ENCODE measurements around the gene CBFB. TPM values are rescaled to one million over a fixed set of nuclear protein-coding genes. Genes with fewer than 3 reads are reported as not detected.
A peak's percentile ranks its signal among the peaks of the same experiment; 100 is the strongest.
"Not testable (repeated sequence)": the region's sequence is repeated elsewhere in the genome, so short reads cannot be mapped to it uniquely, and the experiment has no call there.

CBFB gene
- total RNA-seq, 1 donor from 2014 or later, result 51.0 TPM

DNA sequence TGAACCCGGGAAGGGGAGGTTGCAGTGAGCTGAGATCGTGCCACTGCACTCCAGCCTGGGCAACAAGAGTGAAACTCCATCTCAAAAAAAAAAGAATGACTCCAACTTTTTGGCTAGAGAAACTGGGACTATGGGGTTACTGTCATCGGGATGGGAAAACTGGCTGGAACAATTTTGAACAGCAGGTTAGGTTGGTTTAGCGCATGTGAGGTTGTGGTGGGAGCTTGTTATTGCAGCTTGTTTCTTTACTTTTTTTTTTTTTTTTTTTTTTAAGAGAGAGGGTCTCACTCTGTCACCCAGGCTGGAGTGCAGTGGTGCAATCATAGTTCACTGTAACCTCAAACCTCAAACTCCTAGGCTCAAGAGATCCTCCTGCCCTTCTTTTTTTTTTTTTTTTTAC, 12.6 kb downstream of the CBFB start:
- not testable (repeated sequence) for DNase-seq

DNA sequence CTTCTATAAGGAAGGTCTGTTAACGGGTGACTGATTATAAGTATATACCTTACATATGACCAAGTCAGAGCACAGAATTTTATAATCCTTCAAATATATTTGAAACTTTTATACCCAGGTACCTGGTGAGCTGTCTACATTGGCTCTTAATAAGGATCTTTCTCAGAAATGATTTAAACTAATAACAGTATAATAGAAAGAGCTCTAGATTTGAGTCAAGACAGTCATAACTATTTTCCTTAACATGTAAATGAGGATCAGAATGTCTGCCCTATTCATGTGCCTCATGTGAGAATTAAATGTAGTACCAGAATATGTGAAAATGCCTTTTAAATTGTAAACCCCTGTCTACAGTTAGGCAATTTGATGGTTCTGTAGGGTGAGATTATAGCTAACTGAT, 14.5 kb downstream of the CBFB start:
- no peak for DNase-seq

DNA sequence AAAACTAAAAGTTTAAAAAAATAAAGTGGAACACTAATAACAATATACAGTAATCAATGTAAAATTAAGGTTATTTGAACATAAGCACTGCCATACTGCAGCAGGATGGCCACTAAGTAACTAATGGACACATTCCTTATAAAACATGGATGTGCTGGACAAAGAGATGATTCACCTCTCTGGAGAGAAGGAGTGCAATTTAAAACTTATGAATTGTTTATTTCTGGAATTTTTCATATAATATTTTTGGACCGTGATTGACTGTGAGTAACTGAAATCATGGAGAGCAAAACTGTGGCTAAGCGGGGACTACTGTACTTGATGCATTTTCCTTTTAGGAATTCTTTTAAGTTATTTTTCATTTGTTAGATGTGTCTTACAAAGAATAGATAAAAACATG, 21.8 kb downstream of the CBFB start:
- no peak for DNase-seq

DNA sequence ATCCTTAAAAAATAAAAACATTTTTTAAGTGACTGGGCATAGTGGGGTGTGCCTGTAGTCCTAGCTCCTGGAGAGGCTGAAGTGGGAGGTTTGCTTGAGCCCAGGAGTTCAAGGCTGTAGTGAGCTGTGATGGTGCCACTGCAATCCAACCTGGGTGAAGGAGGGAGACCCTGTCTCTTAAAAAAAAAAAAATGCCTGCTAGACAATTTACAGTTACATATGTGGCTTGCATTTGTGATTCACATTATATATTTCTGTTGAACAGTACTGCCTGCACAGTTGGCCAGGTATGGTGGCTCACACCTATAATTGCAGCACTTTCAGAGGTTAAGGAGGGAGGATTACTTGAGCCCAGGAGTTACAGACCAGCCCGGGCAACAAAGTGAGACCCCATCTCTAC, 23.4 kb downstream of the CBFB start:
- no peak for DNase-seq

DNA sequence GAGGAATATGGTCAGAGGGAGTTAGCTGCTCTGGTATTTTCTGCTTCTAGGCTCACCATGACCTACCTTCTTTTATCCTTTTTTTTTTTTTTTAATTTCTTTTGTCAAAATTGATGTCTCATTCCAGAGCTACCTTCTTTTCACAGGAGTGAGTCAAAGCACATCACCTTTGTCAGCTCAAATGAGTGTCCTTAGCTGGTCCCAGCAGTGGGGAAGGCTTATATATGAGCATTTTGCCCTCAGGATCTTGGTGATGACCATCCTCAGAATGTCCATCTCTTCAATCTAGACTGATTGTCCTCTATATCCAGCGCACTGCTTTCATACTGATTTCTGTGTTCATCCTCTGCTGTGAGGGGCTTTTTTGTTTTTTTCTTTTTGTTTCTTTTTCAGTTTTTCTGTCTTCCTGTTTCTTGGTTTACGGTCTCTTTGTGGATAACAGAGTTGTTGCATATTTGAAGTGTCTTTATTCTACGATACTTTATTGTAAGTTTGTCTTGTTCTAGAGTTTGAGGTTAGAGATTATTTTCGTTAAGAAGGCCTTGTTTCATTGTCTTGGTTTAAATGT, 24.9 kb downstream of the CBFB start:
- no peak for DNase-seq

DNA sequence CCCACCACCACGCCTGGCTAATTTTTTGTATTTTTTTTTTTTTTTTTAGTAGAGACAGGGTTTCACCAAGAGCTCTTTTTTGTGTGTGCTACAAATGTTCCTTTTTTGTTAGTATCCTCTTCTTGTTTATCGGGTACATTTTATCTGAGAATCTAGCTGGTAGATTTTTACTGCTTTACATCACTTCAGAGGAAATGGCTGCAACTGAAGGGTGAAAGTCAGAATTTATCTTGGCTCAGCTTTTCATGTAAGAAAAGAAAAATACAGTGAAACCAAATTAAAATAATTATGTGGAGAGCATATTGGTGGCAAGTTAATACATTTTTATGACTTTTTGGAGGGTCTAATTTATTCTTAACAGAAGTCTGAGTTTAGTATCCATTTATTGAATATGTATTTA, 26.0 kb downstream of the CBFB start:
- no peak for DNase-seq

DNA sequence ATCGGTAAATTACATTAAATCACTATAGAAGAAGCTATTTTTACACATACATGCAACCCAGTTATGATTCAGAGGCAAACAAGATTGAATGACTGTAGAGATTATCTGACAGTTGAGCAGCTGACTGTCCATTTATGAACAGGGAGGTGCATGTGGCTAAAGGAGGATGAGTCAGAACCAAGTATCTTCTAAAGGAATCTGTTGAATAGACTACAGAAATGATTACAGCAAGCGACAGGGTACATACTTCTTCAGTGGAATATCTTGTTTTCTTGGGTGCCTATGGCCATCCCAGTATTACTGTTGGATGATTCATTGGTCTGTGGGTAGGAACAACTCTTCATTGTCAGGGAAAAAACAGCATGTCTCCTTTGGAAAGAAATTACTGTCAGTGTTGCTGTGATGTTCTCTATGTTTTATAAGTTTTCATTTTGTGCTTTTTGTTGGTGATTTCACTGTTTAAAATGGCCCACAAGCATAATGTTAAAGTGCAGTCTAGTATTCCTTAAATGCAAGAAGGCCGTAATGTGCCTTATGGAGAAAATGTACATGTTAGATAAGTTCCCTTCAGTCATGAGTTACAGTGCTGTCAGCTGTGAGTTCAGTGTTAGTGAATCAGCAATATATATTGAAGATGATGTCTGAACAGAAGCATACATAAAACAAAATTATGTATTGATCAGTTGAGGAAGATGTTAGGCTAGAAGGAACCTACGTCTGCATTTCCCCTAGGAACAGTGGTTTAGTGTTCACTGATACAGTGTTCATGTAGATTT, 27.0 kb downstream of the CBFB start:
- DNase-seq, result no peak

DNA sequence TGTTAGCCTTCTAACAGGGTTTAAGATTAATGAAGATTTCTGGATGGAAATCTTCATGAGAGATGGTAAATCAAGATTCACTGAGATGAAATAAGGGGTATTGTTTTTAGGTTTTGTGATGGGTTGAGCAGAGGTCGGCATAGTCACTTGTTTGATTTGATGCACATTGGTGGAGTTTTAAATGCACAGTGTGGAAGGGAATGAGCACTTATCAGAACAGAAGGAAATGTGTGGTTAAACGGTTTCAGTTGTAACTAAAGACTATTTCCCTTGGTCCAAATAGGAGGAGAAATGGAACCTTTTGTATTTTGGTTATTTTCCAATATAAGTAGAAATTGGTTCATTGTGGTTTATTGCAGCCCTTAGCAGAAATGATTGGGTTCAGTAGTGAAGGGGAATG, 34.1 kb downstream of the CBFB start:
- DNase-seq, result no peak

DNA sequence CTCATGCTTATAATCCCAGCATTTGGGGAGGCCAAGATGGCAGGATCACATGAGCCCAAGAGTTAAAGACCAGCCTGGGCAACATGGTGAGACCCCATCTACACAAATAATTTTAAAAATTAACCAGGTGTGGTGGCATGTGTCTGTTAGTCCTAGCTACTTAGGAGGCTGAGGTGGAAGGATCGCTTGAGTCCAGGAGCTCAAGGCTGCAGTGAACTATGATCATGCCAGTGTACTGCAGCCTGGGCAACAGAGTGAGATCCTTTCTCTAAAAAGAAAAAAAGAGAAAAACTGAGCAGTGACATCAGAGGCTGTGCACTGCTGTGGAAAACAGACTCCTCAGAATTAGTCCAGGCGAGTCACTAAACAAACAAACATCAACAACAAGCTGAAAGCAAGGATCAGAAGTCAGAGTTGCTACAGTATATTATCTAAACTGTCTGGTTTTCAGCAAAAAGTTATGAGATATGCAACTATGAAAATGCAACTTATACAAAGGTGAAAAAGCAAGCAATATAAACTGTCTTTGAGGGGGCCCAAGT, 39.3 kb downstream of the CBFB start:
- no peak for DNase-seq

DNA sequence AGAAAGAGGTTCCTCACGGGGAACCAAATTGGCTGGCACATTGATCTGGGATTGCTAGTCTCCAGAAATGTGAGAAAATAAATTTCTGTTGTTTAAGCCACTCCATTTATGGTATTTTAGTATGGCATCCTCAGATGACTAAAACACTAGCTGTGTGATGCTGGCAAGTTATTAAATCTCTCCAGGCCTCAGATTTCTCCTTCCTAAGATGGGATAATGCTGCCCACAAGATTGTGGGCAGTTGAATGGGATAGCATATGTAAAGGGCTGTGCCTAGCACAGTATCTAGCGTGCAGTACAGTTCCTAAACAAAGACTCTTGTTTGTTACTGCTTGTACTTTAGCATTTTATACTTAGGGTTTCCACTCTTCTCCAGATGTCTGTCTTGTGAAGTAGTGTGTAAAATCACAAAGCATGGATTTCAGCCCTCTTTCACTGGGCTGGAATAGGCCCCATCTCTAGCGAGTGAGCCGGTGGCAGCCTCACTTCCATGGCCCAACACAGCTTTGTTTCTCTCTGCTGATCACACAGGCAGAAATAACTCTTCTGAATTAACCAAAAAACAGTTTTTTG, 42.6 kb downstream of the CBFB start:
- DNase-seq, result no peak

DNA sequence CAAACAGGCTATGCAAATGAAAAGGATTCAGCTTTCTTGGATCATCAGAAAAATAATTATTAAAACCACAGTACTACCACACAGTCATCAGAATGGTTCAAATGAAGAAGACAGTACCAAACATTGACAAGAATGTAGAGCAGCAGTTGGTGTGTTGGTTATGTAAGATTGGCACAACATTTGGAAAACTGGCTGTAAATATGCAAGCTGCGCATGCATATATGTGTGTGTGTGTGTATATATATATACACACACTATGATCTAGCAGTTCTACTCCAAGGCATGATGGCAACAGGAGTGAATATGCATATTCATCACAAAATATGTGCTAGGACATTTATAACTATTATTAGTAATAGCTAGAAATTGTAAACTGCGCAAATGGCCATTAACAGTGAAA, 46.4 kb downstream of the CBFB start:
- no peak for DNase-seq

DNA sequence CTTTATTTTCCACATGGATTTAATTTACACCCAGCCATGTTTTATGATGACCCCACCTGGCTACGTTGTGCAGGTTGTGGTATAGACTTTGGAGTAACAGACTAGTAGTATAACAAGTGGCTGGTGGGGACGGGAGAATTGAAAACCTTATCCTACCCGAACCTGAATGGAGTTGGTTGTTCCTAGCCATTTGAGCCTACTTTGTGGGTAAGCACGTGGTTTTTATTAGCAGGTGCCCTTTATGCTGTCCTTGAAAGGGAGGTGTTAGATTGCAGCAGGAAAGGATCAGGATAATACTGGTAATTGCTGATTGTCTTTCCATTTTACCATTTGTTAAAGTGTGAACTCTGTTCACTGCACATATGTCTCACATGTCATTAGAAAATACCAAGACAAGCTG, 48.9 kb downstream of the CBFB start:
- no peak for DNase-seq

DNA sequence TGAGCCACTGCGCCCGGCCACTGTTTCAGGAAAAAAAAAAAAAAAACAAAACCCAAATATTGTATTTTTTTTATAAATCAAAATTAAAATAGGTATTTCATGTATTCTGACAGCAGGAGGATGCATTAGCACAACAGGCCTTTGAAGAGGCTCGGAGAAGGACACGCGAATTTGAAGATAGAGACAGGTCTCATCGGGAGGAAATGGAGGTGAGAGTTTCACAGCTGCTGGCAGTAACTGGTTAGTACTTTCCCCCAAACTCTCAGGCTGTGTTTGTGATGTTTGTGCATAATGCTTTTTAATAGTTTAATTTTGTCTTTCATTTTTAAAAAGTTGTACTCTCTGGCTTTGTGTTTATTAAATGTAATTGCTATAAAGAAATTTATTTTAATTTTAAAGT, 53.2 kb downstream of the CBFB start:
- DNase-seq, result no peak

DNA sequence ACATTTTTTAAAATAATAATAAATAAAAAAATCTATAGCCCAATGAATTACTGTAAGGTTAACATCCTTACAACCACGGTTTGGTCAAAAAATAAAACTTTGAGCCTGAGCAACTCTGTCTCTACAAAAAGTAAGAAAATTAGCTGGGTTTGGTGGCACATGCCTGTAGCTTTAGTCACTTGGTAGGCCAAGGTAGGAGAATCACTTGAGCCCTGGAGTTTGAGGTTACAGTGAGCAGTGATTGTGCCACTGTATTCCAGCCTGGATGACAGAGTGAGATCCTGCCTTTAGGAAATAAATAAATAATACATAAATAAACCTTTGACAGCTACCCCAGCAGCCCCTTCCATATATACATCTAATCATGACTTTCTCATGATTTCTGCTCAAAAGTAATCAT, 53.9 kb downstream of the CBFB start:
- no peak for DNase-seq

DNA sequence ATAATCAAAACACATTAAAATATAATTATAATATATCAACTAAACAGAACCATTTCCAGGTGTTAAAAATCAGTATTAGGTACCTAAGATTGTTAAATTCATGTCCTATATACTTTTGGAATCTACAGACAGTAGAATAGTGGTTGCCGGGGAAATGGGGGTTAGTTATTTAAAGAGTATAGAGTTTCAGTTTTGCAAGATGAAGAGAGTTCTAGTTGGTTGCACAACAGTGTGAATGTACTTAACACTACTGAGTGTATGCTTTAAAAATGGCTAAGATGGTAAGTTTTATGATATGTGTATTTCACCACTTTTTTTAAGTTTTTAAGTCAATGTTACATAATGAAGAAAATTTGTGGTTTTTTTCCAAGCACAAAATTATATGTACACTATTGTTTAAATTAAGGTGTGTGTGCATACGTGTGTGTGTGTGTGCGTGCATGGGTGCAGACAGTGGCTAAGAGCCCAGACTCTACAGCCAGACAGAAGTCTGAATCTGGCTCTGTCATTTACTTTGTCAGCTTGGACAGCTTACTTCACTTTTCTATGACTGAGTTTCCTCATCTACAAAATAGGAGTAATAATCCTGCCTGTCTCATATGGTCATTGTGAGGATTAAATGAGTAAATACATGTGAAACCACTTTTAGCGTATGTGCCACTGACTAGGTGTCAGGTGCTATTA, 55.5 kb downstream of the CBFB start:
- no peak for DNase-seq

DNA sequence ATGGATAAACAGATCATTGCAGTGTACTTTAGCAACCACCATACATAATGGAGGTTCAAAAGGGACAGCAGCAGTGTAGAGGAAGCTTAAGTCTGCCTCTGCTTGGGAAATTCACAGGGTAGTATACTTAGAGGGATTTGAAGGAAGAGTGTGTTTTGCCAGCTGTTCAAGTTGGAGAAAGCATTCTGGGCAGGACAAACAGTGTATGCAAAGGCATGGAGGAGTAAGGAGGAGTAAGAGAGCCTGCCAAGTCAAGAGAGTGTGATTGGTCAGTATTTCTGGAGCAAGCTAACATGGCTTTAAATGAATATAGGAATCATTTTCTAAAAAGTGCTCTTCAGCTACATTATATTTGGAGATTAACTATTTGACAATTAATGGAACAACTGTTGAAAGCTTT, 57.9 kb downstream of the CBFB start:
- no peak for DNase-seq

DNA sequence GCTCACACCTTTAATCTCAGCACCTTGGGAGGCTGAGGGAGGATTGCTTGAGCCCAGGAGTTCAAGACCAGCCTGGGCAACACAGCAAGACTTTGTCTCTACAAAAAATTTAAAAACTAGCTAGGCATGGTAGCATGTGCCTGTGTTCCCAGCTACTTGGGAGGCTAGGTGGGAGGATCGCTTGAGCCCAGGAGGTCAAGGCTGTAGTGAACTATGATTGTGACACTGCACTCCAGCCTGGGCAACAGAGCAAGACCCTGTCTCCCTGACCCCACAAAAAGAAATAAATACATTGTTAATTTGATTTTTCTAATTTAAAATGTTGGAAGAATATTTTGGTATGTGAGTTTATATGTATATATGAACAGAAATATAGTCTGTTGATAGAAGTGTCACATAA, 58.3 kb downstream of the CBFB start:
- DNase-seq, result no peak

DNA sequence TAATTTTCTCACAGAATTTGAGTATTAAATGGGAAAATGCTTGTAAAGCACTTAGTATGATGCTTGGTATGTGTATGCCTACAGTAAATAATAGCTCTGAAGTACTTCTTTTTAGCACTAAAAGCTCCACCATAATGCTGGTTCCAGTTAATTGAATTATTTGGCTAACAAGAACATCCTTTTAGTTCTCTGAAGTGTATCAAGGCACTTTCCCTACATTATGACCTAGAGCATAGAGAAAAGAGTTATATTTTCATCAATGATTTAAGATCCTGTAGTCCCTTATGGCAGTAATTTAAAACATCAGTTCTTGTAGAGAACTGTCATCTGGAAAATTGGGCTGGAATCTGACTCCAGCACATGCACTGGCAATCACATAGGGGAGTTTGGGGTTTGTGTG, 58.9 kb downstream of the CBFB start:
- DNase-seq, result peak; percentile 71

DNA sequence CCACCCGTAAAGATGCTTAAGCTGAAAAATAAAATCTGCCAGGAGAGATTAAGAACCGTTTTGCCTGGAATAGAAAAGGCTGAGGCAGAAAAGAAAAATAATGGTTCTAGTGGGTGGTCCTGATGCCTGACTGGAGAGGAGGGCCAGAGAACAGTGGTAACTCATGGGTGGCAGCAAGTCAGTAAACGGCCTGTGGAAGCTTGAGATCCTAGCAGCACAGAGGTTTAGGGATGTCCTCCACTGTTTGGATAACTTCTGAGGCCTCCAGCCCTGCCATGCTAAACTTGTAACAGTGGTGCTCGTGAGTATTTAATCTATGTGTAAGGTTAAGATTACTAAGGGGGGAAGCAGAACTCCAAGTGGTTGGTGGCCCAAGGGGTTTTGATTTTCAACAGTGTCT, 59.6 kb downstream of the CBFB start:
- no peak for DNase-seq

DNA sequence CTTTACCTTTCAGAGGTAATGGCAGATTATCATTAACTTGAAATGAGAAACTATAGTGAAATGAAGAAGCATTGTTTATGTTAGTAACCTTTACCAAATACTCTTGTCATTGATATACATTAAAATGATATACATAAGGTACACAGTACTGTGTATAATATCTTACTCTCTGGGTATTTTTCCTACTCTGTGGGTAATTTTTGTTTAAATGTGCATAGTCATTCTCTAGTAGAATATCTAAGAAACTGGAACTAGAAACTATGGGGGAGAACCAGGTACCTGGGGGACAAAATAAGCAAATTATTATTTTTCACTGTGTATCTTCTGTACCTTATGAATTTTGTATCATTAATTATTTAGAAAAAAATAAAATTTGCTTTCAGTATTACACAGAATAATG, 60.2 kb downstream of the CBFB start:
- no peak for DNase-seq

DNA sequence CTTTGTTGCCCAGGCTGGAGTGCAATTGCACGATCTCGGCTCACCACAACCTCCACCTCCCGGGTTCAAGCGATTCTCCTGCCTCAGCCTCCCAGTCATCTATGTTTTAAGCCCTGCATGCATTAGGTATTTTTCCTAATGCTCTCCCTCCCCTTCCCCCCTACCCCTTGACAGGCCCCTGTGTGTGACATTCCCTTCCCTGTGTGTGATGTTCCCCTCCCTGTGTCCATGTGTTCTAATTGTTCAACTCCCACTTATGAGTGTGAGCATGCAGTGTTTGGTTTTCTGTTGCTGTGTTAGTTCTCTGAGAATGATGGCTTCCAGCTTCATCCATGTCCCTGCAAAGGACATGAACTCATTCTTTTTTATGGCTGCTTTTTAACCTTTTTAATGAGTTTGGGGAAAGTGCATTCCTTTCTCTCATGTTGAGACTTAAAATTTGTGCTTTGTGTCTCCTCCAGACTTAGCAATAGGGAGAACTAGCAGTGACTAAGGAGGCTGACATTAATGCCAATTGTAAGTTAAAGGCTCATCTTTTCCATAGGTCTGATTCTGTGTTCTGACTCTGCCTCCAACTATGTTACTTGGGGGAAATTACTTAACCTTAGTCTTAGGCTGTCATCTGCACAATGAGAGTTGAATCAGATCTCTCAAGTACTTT, 63.1 kb downstream of the CBFB start:
- peak; percentile 24 for DNase-seq

DNA sequence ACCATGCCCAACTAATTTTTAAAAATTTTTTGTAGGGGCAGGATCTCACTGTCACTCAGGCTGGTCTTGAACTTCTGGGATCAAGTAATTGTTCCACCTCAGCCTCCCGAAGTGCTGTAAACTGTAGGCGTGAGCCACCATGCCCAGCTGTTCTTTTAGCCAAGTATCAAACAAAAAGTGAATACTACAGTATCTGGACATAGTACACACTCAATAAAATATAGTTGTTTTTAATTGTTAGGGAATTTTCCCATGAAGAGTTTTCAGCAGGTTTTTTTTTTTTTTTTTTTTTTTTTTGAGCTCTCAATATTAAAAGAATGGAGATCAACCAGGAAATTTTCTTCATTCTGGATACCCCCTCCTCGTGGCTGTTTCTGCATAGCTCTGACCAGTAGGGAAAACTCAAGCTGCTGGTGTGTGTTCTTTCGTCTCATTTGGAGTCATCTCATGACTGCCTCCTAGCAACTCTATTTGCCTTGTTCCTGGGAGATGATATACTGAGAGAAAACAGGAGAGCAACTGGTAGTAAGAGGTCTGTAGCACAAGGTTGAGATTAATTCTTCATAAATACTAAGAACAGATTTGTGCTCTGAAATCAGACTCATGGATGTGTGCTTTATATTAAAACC, 64.3 kb downstream of the CBFB start:
- no peak for DNase-seq

Measured in skin of body (tissue), 2 donors.